Stimulated activated CD8-positive, alpha-beta memory T cell treated with anti-CD3 and anti-CD28 coated beads, Interleukin-12 subunit alpha, Interleukin-12 subunit beta, amount 100 ng/mL, for 4 hours (primary cell): Measurements from ENCODE around the gene ZNF469.

ENCODE experiments used
- DNase-seq: peaks from one replicate; pipeline ENCODE4 v3.0.0-alpha.2; 2020; ENCODE audit warnings: low read depth

ZNF469 gene

DNA sequence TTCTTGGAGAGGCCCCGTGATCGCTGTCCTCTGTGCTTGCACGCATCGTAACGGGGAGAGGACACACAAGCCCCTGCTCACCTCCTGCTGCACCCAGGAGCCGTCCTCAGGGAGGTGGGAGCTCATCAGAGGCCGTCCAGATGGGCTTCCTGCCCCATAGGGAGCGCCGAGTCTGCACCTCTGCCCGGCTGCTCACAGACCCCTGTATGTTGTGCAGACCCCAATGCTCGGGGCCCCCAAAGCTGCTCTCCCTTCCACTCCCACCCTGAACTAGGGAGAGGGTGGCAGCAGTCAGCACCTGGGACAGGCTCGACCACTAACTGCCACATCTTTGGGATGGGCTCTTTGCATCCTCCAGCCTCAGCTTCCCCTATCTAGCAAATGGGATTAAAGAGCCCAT, 4.4 kb upstream of the ZNF469 start:
- DNase-seq, result no peak

DNA sequence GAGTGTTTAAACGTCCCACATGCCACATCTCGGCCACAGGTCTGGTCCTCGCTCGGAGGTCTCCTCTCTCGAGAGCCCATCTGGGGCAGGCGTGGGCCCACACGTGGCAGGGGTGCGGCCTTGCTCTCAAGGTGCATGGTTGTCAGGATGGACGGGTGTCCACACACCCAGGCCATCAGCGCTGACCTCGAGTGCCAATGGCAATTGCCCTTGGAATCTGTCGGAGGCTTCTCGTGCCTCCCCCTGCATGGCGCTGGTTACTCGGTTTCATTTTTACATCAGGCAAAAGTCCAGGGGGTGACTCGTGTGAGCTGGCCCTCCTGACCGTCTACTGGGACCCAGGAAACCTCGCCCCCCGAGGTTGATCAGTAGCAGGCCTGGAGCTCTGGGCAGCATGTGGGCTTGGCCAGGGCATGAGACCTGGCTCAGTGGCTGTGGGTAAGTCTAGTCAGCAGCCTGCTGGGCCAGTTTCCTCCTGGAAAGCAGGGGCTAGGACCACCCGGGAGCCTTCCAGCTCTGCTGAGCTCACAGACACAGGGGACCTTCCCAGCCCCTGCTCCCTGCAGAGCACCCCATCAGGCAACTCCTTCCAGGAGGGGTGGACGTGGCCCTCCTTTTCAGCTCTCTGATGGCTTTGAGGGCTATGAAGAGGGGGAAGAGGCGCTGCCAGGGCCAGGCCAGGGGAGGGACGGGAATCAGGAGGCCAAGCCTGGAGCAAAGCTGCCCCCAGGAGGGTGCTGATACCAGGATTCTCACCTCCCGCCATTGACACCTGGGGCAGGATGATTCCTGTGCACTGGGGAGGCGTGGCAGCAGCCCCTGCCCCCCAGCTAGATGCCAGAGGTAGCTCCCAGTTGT, 3.7 kb upstream of the ZNF469 start:
- no peak for DNase-seq

- DNase-seq, result no peak
These were observed 3.1 kb upstream of the ZNF469 start for GRCh38 chr16:88379694-88380040.

GRCh38 chr16:88380099-88380498, 2.7 kb upstream of the ZNF469 start:
- DNase-seq, result no peak

DNA sequence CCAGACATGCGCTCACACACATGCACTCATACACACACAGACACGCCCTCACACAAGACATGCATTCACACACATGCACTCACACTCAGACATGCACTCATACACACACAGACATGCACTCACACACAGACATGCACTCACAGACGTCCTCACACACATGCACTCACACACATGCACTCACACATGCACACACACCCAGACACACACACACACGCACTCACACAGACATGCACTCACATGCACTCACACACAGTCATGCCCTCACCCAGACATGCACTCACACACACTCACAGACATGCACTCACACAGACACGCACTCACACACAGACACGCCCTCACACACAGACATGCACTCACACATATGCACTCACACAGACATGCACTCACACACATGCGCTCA, 2.1 kb upstream of the ZNF469 start:
- DNase-seq, result no peak

GRCh38 chr16:88381820-88382451, 823 bp upstream of the ZNF469 start:
- DNase-seq, result no peak

DNA sequence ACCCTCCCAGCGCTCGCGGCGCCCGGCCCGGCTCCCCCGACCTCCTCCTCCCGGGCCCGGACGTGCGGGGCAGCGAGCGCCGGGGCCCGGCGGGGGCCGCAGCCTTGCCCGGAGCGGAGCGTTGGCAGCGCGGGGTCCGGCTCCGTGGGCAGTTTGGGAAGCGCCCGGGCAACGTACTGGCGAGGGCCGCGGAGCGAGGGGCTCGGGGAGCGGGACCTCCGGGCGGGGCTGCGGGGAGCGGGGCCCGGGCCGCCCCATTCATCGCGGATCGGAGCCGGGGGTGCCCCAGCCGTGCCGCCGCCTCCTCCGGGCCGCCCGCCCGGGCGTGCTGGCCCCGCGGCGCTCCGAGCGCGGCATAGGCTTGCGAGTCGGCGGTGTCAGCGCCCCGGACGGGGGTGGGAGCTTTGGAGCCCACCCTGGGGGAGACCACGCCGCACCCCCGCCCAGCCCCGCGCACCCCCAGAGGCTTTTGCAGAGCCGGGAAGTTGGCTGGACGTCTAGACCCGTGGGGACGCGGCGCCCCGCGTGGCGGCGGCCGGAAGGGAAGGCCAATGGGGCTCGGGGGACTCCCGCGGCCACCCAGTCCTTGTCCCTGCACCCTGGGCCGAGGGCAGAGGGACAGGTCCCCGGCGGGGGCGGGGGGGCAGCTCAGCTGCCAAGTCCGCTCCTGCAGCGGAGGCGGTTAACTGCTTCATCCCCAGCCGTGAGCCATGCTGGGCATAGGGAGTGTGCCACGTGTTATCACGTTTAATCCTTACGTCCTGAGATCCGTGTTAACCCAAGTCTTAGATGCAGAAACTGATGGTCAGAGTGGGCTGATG, 852 bp downstream of the ZNF469 start:
- no peak for DNase-seq

- DNase-seq, result no peak
These were observed 1.7 kb downstream of the ZNF469 start for GRCh38 chr16:88384222-88385111.

DNA sequence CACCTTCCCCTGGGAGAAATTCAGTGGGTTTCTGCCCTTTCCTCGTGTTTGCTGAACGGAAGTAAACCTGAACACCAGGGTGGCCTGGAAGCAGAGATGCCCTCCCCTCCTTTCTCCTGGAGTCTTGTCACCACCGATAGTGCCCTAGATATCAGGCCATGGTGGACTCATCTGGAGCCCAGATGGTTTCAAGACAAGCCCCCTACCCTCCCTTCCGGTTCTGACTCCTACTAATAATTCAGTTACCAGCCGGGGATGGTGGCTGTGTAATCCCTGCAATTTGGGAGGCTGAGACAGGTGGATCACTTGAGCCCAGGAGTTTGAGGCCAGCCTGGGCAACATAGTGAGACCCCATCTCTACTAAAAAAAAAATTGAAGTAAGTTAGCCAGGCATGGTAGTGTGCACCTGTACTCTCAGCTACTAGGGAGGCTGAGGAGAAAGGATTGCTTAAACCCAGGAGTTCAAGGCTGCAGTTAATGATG, 2.4 kb downstream of the ZNF469 start:
- DNase-seq, result no peak

DNA sequence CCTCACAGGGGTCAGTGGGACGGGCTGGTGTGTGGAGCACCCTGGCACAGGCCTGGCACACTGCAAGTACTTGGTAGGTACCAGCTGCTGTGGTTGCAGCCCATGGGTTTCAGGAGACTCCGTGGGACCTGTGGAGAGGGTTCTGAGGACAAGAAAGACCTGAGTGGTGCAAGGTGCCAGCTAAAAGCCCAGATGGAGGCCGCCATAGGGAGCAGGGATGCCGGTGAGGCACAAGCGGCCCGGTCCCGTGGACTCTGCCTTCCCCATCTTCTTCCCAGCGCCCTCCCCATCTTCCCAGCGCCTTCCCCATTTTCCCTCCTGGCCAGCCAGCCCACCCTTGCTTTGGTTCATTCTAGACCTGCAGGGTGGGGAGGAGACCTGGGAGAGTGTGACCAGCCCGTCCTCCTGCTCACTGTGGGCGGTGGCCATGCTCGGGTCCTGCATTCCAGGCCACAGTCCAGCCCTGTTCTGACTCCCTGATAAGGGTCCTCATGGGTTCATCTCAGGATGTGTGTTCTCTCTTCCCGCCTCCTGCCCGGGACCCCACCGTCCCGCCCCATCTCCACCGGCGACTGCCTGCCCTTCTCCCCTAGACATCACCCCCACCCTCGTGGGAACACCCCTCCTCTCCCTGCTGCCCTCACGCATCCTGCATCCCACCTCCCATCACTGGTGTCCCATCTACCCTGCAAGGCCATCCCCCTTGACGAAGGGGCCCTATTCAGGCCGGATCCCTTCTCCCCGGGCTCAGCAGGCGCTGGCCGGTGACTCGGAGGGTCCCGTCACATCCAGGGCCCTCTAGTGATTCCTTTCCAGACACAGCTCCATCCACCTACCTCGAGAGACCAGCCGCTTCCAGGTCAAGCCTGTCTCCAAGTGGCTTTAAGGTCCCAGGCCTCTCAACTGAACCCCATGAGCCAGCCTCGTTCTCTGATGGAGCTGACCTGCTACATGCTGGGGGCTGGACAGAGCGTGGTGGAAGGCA, 3.4 kb downstream of the ZNF469 start:
- no peak for DNase-seq

DNA sequence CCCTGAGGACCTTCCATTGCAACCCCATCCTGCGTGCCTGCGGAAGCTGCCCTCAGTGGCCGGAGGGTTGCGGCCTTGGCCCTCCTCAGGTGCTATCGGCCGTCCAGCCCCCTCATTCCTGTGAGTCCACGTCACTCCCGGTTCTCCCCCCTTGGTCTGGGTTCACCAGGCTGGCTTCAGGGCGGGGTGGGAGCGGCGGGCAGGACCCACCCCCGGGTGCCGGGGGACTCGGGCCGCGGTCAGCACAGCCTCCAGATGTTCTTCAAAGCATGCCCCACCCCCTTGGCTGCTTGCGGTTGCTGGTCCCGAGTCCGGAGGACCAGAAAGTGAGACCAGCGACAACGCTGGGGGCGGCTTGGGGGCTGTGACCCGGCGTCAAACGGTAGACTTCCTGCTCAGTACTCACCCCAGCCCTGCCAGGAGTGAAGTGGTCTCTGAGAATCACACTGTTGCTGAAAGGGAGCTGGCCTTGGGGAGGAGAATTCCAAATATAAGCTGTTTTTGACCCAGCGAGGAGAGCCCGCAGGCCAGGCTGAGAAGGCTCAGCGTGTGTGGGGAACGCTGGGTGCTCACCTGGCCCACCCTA, 4.5 kb downstream of the ZNF469 start:
- DNase-seq, result no peak

DNA sequence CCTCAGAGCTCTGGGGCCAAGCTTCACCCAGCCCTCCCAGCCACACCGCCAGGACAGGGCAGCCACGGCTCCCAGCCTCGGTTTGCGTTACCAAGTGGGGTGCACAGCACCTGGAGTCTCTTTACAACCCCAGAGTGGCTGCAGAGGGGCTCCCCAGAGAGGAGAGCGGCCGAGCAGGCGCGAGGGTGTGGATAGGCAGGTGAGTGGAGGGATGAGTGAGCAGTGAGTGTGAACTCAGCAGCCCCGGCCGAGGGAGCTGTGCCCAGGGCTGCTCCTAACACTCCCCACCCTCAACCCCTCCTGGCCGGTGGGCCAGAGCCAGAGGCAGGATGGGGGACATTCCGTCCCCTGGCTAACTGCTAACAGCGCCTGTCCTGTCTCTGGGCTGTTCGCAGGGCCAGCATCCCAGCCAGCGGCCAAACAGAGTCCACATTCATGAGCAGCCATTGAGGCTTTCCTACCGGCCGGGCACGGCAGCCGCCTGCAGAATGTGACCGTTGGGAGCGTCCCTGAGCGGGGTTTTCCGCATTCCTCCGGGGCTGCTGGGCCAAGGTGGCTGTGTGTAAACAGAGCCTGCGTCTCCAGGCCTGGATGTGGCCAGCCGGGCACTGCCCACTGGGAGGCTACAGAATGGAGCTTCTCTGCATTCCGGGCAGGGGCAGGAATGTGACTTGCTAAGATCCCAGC, 5.3 kb downstream of the ZNF469 start:
- no peak for DNase-seq

DNA sequence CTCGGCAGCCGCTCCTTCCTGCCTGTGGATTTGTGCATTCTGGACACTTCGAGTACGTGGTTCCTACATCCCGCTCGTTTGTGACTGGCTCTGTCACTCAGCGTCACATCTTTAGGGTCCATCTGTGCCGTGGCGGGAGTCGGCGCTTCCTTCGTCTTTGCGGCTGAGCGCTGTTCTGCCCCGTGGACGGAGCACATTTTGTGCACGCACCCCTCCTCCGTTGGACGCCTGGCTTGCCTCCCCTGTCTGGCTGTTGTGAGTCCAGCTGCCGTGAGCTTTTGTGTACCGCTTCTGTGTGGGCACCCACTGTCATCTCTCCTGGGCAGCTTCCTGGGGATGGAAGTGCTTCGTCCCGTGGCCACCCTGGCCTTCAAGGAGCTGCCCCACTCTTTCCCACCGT, 6.4 kb downstream of the ZNF469 start:
- DNase-seq, result no peak

- no peak for DNase-seq
These were observed 6.9 kb downstream of the ZNF469 start for GRCh38 chr16:88389621-88390160.

GRCh38 chr16:88390265-88390664, 7.5 kb downstream of the ZNF469 start:
- DNase-seq, result no peak

- DNase-seq, result no peak
These were observed 8.0 kb downstream of the ZNF469 start for GRCh38 chr16:88390735-88391134.

GRCh38 chr16:88391144-88391850, 8.5 kb downstream of the ZNF469 start:
- no peak for DNase-seq

GRCh38 chr16:88392111-88392510, 9.4 kb downstream of the ZNF469 start:
- DNase-seq, result no peak

DNA sequence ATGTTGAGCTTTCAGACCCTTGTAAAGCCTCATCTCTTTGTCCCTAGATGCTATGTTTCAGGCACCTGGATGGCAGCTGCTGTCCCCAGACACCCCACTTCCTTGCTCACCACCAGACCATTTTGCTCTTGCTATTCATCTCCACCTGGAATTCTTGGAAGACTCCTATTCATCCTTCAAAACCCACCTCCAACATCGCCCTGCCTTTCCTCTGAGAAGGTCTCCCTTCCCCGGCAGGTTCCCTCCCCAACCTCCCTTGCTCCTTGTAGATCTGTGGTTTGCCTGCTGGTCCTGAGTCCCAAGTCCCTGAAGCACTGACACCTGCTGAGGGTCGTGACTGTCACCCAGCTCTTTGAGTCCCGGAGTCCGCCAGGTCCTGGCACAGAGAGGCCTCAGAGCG, 9.9 kb downstream of the ZNF469 start:
- DNase-seq, result no peak
